Measurements from ENCODE around the gene KCNQ5.

Gene KCNQ5

DNA sequence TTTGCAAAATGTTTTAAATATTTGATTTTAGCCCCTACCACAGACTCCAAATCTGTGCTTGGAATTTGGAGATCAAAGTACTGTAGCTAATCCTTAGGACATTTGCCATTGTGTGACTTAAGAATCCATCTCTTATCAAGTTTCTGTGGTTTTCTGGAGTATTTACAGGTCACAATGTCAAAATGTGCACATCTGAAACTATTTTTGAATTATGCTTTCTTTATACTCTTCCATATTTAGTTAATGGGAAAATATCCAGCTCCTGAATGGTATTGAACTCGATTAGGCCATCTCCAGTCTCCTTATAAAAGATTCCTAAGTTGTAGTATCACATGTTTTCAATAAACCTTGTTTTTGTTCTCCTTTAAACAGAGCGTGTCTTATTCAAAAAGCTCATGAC, 441.0 kb downstream of the KCNQ5 start:
- Mint-ChIP-seq H3K36me3 (ENCODE audit: low read depth) (peaks cover 6% of the 10 kb centered on the region), H3K4me3 (no peak overlapping the region), H3K27ac (no peak overlapping the region), H3K9me3 (peaks cover 9% of the 10 kb centered on the region), H3K27me3 (ENCODE audit: low read depth, poor library complexity) (peaks cover 3% of the 10 kb centered on the region), H3K4me1 (peaks cover 17% of the 10 kb centered on the region)
- DNase-seq, result no peak
- TF ChIP-seq, protein P1, sequence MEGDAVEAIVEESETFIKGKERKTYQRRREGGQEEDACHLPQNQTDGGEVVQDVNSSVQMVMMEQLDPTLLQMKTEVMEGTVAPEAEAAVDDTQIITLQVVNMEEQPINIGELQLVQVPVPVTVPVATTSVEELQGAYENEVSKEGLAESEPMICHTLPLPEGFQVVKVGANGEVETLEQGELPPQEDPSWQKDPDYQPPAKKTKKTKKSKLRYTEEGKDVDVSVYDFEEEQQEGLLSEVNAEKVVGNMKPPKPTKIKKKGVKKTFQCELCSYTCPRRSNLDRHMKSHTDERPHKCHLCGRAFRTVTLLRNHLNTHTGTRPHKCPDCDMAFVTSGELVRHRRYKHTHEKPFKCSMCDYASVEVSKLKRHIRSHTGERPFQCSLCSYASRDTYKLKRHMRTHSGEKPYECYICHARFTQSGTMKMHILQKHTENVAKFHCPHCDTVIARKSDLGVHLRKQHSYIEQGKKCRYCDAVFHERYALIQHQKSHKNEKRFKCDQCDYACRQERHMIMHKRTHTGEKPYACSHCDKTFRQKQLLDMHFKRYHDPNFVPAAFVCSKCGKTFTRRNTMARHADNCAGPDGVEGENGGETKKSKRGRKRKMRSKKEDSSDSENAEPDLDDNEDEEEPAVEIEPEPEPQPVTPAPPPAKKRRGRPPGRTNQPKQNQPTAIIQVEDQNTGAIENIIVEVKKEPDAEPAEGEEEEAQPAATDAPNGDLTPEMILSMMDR (IDR thresholded peaks at IDR 0.05), result no peak

DNA sequence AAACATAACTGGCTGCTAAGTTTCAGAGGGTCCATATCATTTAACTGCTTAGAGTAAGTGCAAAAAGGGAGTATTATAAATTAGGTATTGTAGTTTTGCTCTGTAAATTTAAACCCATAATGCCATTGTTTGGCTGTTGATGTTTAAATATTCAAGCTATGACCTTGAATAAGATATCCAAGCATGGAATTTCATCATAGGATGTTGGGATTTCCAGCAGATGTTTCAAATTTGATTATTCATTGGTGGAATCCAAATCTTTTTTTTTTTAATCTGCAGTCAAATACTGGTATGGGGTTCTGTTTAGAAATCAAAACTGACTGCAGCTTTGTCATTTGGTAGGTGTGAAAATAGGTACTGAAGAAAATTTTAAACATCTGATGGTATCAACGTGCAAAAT, 442.4 kb downstream of the KCNQ5 start:
- peaks cover 3% of the 10 kb centered on the region for H3K27me3 Mint-ChIP-seq (ENCODE audit: low read depth, poor library complexity)
- no peak overlapping the region for H3K27ac Mint-ChIP-seq
- TF ChIP-seq, protein P1 (IDR thresholded peaks at IDR 0.05), result no peak
- DNase-seq, result no peak
- peaks cover 17% of the 10 kb centered on the region for H3K4me1 Mint-ChIP-seq
- H3K4me3 Mint-ChIP-seq, result no peak overlapping the region
- peaks cover under 1% of the 10 kb centered on the region for H3K36me3 Mint-ChIP-seq (ENCODE audit: low read depth)
- peaks cover 5% of the 10 kb centered on the region for H3K9me3 Mint-ChIP-seq

DNA sequence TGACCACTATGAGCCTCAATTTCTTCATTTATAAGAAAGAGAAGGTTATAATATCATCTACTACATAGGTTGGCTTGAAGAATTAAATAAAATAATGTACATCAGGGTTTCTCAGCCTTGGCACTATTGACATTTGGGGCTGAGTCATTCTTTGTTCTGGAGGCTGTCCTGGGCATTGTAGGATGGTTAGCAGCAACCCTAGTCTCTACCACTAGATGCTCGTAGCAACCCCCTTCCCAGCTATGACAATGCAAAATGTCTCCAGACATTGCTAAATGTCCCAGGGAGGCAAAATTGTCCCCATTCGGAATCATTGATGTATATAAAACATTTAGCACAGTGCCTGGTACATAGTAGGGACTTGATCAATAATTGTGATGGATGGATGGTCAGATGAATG, 451.4 kb downstream of the KCNQ5 start:
- DNase-seq, result no peak
- Mint-ChIP-seq H3K4me1 (peaks cover 13% of the 10 kb centered on the region), H3K27me3 (ENCODE audit: low read depth, poor library complexity) (no peaks in the 10 kb centered on the region), H3K36me3 (ENCODE audit: low read depth) (no peaks in the 10 kb centered on the region), H3K9me3 (no peaks in the 10 kb centered on the region), H3K27ac (no peak overlapping the region), H3K4me3 (no peak overlapping the region)
- TF ChIP-seq, protein P1 (IDR thresholded peaks at IDR 0.05), result no peak

DNA sequence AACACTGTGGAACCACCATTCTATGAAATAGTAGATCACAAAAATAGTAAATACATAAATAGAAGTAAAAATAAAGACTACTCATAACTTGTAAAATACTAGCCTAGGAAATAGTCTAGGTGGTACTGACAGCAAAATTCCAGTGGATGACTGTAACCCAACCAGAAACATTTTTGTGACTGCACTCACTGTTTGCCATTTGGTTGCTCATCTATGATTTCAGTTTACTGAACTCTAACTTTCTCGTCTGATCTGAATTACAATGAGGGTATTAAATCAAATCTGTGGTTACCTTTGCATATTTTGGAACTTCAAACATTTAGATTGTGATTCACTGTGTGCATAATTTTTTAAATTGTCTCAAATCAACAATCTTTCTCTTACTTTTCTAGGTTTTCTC, 452.3 kb downstream of the KCNQ5 start:
- Mint-ChIP-seq H3K9me3 (no peaks in the 10 kb centered on the region), H3K27me3 (ENCODE audit: low read depth, poor library complexity) (no peaks in the 10 kb centered on the region), H3K4me1 (peaks cover 13% of the 10 kb centered on the region), H3K4me3 (no peak overlapping the region), H3K27ac (no peak overlapping the region), H3K36me3 (ENCODE audit: low read depth) (no peaks in the 10 kb centered on the region)
- TF ChIP-seq, protein P1 (IDR thresholded peaks at IDR 0.05), result no peak
- no peak for DNase-seq

DNA sequence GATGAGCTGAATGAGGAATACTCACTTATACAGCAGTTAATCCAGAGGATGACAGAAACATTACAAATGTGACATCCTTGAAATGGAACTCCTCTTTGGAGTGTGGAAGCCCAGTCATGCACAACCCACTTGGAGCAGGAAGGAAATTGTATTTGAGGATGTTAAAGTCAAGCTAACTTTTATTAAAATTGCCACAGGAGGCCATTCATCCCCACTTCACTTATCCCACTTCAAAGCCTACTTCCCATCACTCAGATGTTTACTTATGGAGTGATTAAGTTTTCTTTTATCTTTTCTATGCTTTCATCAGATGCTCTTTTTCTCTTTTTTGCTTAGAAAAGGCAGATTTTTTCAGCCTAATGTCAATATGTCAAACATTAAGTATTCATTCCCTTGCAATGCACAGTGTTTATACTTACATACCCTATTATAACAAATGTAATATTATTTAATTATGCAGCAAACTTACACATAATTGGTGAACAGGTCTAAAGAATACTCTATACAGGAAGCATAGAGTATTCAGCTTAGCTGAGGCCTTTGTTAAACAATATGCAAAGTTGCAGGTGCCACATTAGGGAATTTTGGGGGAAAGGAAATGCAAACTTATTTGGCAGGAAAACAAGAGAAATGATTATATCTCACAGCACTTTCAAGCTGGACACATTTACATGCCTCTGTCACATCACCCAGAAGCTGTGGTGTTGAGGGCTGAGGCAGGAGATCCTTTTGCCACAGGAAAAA, 454.5 kb downstream of the KCNQ5 start:
- peaks cover 13% of the 10 kb centered on the region for H3K4me1 Mint-ChIP-seq
- TF ChIP-seq, protein P1 (IDR thresholded peaks at IDR 0.05), result no peak
- no peak for DNase-seq

DNA sequence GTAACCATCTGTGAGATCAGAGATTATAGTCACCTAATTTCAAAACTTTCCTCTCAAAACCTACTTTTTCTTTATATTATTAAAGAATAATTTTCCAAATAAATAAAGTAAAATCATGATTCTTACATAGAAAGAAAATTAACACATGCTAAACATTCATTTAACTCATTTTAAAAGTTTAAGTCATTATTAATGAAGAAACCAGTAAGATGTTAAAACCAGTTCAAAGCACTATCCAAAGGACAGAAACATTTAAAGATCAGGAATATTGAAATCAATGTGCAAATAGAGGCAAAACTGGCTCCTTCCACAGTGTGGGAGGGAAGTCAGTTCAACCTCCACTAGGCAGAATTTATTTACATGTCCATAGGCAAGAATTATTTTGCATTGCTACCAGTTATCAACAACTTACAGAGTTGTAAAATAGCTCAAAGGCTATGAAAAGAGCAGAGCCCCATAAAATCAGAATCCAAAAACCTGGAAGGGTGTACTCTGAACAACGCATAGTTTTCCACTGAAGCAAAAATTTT, 456.5 kb downstream of the KCNQ5 start:
- H3K36me3 Mint-ChIP-seq (ENCODE audit: low read depth), result no peaks in the 10 kb centered on the region
- DNase-seq, result no peak
- TF ChIP-seq, protein P1 (IDR thresholded peaks at IDR 0.05), result no peak
- H3K9me3 Mint-ChIP-seq, result no peaks in the 10 kb centered on the region
- no peaks in the 10 kb centered on the region for H3K27me3 Mint-ChIP-seq (ENCODE audit: low read depth, poor library complexity)
- H3K4me3 Mint-ChIP-seq, result no peak overlapping the region
- peaks cover 10% of the 10 kb centered on the region for H3K4me1 Mint-ChIP-seq
- H3K27ac Mint-ChIP-seq, result no peak overlapping the region

More for the DNA sequence above, 454.5 kb downstream of the KCNQ5 start:
- Mint-ChIP-seq H3K4me3 (no peak overlapping the region), H3K36me3 (ENCODE audit: low read depth) (no peaks in the 10 kb centered on the region), H3K9me3 (no peaks in the 10 kb centered on the region), H3K27me3 (ENCODE audit: low read depth, poor library complexity) (no peaks in the 10 kb centered on the region), H3K27ac (no peak overlapping the region)
